ENCODE results near the gene DCTN5. TPM values are rescaled to one million over a fixed set of nuclear protein-coding genes. Genes with fewer than 3 reads are reported as not detected.

The DCTN5 gene
- total and polyA plus RNA-seq, 2 donors (not counting 3 experiments of a cell fraction or from before 2014, with no cell fraction given) = 51.6 to 80.8 TPM

DNA sequence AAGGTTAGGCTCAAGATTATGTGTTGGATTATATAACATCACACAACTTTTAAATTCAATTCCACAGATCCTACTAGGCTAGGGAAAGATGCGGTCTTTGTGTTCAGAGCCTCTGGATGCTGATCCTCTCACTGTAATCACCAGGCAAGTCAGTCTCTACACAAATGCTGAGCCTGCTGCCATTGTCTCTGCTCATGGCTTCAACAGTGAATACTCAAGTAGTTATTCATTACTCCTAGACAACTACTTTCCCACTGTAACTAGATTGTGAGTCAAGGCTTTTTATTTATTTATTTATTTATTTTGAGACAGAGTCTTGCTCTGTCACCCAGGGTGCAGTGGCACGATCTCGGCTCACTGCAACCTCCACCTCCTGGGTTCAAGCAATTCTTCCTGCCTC lies 29.3 kb upstream of the DCTN5 start:
- dilution Hi-C loops (cut with MboI; ENCODE audit: extremely low pct_ligation_motif_present, low sequenced_read_pairs) = no loop called here

GRCh38 chr16:23615805-23616204 lies 25.5 kb upstream of the DCTN5 start:
- Histone ChIP-seq H3K4me1 (ENCODE audit: control insufficient read depth, extremely low read depth, insufficient read depth, low read length) (peaks cover 5% of the 10 kb centered on the region), H3K27ac (ENCODE audit: insufficient read depth, low read depth, low read length) (no peak overlapping the region), H3K79me2 (ENCODE audit: control insufficient read depth, insufficient read depth, low read length) (no peaks in the 10 kb centered on the region), H3K36me3 (ENCODE audit: control insufficient read depth in 2 of 2, extremely low read depth in 1 of 2, insufficient read depth in 2 of 2, low read length in 2 of 2) (peaks cover 0 to 5% of the 10 kb centered on the region in 2 experiments), H3K9me1 (replicated peaks; ENCODE audit: control insufficient read depth, extremely low read depth, insufficient read depth, low read length) (no peaks in the 10 kb centered on the region), H3K9ac (replicated peaks; ENCODE audit: extremely low read depth, insufficient read depth, low read length) (no peak overlapping the region), H3K27me3 (ENCODE audit: control insufficient read depth in 2 of 2, insufficient read depth in 2 of 2, low read length in 2 of 2) (no peaks in the 10 kb centered on the region), H3K4me3 (replicated peaks in 1 of 3; ENCODE audit: insufficient read depth in 1 of 3, low read depth in 1 of 3, low read length in 3 of 3) (no peak overlapping the region), H4K20me1 (replicated peaks; ENCODE audit: control insufficient read depth, extremely low read depth, insufficient read depth, low read length) (no peaks in the 10 kb centered on the region), H3K9me3 (replicated peaks; ENCODE audit: control insufficient read depth, insufficient read depth, low read length) (no peaks in the 10 kb centered on the region), H2AFZ (ENCODE audit: low read depth, low read length) (no peak overlapping the region), H3K4me2 (ENCODE audit: insufficient read depth, low read length) (no peak overlapping the region)
- DNase-seq (ENCODE audit: low read depth, low spot score) (peak; percentile 10), FAIRE-seq (peak; percentile 58)
- TF ChIP-seq MAX (IDR thresholded peaks at IDR 0.05; ENCODE audit: insufficient read depth, insufficient read length) (no peak), FOS (IDR thresholded peaks at IDR 0.05; ENCODE audit: borderline replicate concordance, insufficient read depth, low read length) (no peak), JUN (IDR thresholded peaks at IDR 0.05; ENCODE audit: borderline replicate concordance, insufficient read depth, insufficient read length, low read depth) (no peak), MYC (IDR thresholded peaks at IDR 0.05; ENCODE audit: low read depth, low read length) (no peak), POLR2A (IDR thresholded peaks at IDR 0.05; ENCODE audit: low read depth, low read length) (no peak), POLR2AphosphoS5 (IDR thresholded peaks at IDR 0.05; ENCODE audit: insufficient read depth, low read depth, low read length) (no peak), EZH2 (IDR thresholded peaks at IDR 0.05; ENCODE audit: borderline replicate concordance, low read depth, low read length, severe bottlenecking) (no peak), GATA2 (IDR thresholded peaks at IDR 0.05; ENCODE audit: insufficient read depth, insufficient read length, low read depth, low read length) (no peak)
- TF ChIP-seq, protein P1, sequence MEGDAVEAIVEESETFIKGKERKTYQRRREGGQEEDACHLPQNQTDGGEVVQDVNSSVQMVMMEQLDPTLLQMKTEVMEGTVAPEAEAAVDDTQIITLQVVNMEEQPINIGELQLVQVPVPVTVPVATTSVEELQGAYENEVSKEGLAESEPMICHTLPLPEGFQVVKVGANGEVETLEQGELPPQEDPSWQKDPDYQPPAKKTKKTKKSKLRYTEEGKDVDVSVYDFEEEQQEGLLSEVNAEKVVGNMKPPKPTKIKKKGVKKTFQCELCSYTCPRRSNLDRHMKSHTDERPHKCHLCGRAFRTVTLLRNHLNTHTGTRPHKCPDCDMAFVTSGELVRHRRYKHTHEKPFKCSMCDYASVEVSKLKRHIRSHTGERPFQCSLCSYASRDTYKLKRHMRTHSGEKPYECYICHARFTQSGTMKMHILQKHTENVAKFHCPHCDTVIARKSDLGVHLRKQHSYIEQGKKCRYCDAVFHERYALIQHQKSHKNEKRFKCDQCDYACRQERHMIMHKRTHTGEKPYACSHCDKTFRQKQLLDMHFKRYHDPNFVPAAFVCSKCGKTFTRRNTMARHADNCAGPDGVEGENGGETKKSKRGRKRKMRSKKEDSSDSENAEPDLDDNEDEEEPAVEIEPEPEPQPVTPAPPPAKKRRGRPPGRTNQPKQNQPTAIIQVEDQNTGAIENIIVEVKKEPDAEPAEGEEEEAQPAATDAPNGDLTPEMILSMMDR (IDR thresholded peaks at IDR 0.05; ENCODE audit: extremely low read depth in 1 of 2, insufficient read depth in 1 of 2, low read depth in 1 of 2, low read length in 2 of 2) = no peak
- dilution Hi-C loops (cut with MboI; ENCODE audit: extremely low pct_ligation_motif_present, low sequenced_read_pairs) (no loop called here), intact Hi-C loops (cut with micrococcal nuclease) (no loop called here)
- ChIA-PET POLR2A (no interaction called here), CTCF (interaction anchor here (1.3 kb wide), 1 partner anchor 19 kb away, joined by 6 read pairs; the partner anchor contains the start of gene NDUFAB1)
- BruUV-seq (replicated peaks) = no TSS peak

More for the DNA sequence above, 29.3 kb upstream of the DCTN5 start:
- H3K9ac ChIP-seq (replicated peaks; ENCODE audit: extremely low read depth, insufficient read depth, low read length) = no peak overlapping the region
- TF ChIP-seq FOS (IDR thresholded peaks at IDR 0.05; ENCODE audit: borderline replicate concordance, insufficient read depth, low read length) = no peak
- no peak for TF ChIP-seq MAX (IDR thresholded peaks at IDR 0.05; ENCODE audit: insufficient read depth, insufficient read length)
- no peak for TF ChIP-seq EZH2 (IDR thresholded peaks at IDR 0.05; ENCODE audit: borderline replicate concordance, low read depth, low read length, severe bottlenecking)
- no peak for TF ChIP-seq JUN (IDR thresholded peaks at IDR 0.05; ENCODE audit: borderline replicate concordance, insufficient read depth, insufficient read length, low read depth)
- H3K4me3 ChIP-seq (replicated peaks in 1 of 3; ENCODE audit: insufficient read depth in 1 of 3, low read depth in 1 of 3, low read length in 3 of 3) = no peak overlapping the region
- H3K27ac ChIP-seq (ENCODE audit: insufficient read depth, low read depth, low read length) = no peak overlapping the region
- H3K79me2 ChIP-seq (ENCODE audit: control insufficient read depth, insufficient read depth, low read length) = no peaks in the 10 kb centered on the region
- CTCF ChIA-PET = no interaction called here
- no peaks in the 10 kb centered on the region for H3K27me3 ChIP-seq (ENCODE audit: control insufficient read depth in 2 of 2, insufficient read depth in 2 of 2, low read length in 2 of 2)
- no TSS peak for BruUV-seq (replicated peaks)
- no peak overlapping the region for H2AFZ ChIP-seq (ENCODE audit: low read depth, low read length)
- no peaks in the 10 kb centered on the region for H3K36me3 ChIP-seq (ENCODE audit: control insufficient read depth in 2 of 2, extremely low read depth in 1 of 2, insufficient read depth in 2 of 2, low read length in 2 of 2)
- peaks cover 18% of the 10 kb centered on the region for H3K4me1 ChIP-seq (ENCODE audit: control insufficient read depth, extremely low read depth, insufficient read depth, low read length)
- no peaks in the 10 kb centered on the region for H4K20me1 ChIP-seq (replicated peaks; ENCODE audit: control insufficient read depth, extremely low read depth, insufficient read depth, low read length)
- DNase-seq (ENCODE audit: low read depth, low spot score) = no peak
- H3K9me1 ChIP-seq (replicated peaks; ENCODE audit: control insufficient read depth, extremely low read depth, insufficient read depth, low read length) = no peaks in the 10 kb centered on the region
- no peak overlapping the region for H3K4me2 ChIP-seq (ENCODE audit: insufficient read depth, low read length)
- POLR2A ChIA-PET = no interaction called here
- no peak for FAIRE-seq
- intact Hi-C loops (cut with micrococcal nuclease) = no loop called here
- H3K9me3 ChIP-seq (replicated peaks; ENCODE audit: control insufficient read depth, insufficient read depth, low read length) = no peaks in the 10 kb centered on the region
